Colon (tissue), 2 donors: ENCODE measurements around the gene FGGY.
"Not testable (repeated sequence)": the region's sequence is repeated elsewhere in the genome, so short reads cannot be mapped to it uniquely, and the experiment has no call there.

Experiments used
- FAIRE-seq: peaks from 2 replicates; lab custom pipeline; 2012; peaks lifted over from hg19 to GRCh38; lab: Jason Lieb, UNC
- donor health status: control.
- donor health status: control.

FGGY gene

DNA sequence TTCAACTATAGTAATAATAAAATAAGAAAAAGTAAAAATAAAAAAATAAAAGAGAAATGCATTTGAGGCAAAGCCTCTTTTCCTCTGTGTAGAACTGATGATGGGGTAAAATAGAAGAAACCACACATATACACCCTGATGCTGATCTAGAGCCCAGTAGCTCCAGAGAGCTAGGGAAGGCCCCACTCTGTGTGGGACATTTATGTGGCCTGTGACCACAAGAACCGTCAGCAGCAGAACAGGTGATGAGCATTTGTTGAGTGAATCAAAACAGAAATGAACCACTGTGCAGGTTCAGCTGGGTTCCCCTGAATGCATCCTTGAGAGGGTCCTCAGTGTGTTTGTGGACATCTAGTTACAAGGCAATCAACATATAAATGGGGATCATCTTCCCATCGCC lies 296.0 kb downstream of the FGGY start:
- FAIRE-seq: no peak

DNA sequence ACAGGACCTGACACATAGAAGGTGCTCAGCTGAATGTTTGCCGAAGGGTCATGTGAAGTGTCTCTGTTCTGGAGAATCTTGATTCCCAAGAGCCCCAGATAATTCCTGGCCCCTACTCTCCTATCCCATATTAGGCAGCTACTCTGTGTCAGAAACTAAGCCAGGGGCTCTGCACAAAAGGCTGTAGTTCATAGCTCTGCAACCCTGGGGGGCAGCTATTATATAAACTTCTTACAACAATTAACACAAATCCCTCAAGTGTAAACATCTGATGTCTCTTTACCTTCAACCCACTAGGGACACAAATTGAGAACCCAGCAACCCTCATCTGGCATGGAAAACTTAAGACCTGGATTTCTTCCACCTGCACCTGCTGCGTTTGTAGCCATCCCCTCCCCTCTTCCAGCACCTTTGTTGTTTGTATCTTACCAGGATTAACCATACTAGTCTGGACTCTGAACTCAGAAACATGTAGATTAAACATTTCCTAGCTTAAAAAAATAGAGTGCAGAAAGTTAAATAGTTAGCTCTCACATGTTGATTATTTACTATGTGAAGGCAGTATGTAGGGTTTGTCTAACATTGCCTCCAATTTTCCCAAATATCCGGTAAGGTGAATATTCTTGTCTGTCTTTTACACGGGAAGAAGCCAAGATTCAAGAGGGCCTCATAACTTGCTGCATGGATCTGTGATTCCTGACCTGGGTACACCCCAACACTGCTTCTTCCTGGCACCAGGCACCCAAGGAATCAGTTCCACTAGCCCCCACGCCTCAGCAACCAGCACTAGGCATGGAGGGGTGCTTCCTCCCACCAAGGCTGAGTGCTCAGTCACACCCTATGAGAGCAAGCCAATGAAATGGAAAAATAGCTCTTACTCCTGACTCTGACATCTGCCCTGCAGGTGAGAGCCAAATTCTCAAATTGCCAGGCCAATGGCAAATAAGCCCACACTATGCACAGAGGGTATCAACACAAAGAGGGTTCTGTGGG lies 297.2 kb downstream of the FGGY start:
- FAIRE-seq: no peak

GRCh38 chr1:59595774-59596173 lies 298.9 kb downstream of the FGGY start:
- no peak for FAIRE-seq

DNA sequence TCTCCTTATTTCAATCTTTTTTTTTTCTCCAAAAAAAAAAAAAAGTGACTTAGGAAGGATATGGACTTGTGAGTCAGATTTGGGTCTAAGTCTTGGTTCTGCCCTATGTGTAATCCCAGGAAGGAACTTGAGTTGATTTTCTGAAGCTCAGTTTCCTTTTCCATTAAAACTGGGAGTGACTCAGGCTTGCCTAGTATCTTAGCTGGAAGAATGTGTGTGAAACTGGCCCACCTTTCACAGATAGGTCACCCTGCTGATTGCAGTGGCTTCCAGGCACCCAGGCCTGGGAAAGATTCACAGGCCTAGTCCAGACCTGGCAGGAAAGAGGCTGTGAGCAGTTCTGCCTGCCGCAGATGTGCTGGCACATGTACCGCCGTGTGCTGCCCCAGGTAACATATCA lies 299.5 kb downstream of the FGGY start:
- FAIRE-seq: no peak

- no peak for FAIRE-seq
Measured at GRCh38 chr1:59596956-59597355, 300.1 kb downstream of the FGGY start.

- FAIRE-seq: no peak
Measured at GRCh38 chr1:59597420-59598119, 300.7 kb downstream of the FGGY start.

DNA sequence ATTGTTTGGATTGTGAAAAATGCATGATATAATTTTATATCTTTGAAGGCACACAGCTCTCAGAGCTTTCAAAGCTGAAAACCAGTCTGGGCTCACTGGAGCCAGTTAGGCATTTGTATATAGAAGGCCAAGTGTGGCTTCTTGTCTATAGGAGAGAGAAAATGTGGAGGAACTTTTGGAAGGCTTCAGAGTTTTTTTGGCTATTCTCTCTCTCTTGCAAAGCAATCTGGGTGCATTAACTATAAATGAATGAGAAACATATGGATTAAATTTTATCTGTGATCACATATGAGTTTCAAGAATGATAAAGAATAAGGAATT lies 301.2 kb downstream of the FGGY start:
- FAIRE-seq: no peak

DNA sequence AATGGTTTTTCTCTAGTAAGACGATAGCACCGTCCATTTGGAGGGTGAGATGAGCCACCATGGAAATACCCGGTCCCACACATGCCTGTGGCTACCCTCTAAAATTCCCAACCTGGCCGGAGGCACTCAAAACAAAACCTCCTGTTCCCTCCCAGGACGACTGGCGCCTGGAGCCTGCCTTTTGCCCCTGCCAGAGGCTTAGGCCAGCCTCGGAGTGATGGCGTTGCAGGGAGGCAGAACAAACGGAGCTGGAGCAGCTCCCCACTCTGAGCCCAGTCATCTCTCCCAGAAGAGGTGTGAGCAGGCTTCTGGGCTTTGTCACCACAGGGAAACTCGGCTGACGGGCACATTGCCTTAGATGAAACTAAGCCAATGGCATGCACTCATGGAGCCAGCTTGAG lies 304.1 kb downstream of the FGGY start:
- no peak for FAIRE-seq

GRCh38 chr1:59601811-59602210 lies 304.9 kb downstream of the FGGY start:
- no peak for FAIRE-seq

GRCh38 chr1:59604191-59604590 lies 307.3 kb downstream of the FGGY start:
- FAIRE-seq: no peak

GRCh38 chr1:59605184-59605583 lies 308.3 kb downstream of the FGGY start:
- FAIRE-seq: no peak

- no peak for FAIRE-seq
Measured at GRCh38 chr1:59605761-59606160, 308.9 kb downstream of the FGGY start.

DNA sequence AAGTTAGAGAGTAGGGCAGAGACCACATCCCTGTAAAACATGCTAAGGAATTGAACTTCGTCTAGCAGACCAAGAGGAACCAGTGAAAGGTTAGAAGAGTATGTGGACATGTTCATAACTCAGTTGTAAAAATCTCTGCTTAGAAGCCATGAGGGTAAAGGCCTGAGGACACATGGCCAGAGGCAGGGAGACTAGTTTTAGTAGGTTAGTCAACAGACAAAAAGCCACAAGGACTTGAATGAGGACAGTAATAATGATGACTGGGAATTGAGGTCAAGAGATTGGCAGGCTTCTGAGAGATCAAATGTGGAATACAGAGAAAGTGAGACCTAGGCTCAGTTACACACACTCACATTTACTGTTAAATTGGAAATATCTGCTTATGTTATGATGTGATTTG lies 312.4 kb downstream of the FGGY start:
- FAIRE-seq: no peak

GRCh38 chr1:59610499-59610898 lies 313.6 kb downstream of the FGGY start:
- not testable (repeated sequence) for FAIRE-seq

DNA sequence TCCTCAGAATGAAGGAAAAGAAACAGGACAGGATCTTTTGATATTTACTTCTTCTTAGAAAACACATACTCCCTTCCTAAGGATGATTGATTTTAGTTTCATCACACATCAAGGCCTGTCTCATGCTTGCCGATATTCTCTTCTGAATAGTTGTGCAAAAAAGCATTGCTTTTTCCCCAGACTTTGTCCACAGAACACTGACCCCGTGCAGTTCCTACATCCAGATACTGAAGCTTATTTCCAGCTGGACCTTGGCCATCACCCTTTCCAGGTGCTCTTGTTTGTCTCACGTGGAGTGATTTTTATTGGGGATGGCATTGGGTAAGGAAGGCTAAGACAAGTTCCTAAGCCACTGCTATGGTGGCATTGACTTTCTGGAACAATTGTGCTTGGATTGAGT lies 320.5 kb downstream of the FGGY start:
- no peak for FAIRE-seq

- no peak for FAIRE-seq
Measured at GRCh38 chr1:59619557-59619956, 322.7 kb downstream of the FGGY start.

DNA sequence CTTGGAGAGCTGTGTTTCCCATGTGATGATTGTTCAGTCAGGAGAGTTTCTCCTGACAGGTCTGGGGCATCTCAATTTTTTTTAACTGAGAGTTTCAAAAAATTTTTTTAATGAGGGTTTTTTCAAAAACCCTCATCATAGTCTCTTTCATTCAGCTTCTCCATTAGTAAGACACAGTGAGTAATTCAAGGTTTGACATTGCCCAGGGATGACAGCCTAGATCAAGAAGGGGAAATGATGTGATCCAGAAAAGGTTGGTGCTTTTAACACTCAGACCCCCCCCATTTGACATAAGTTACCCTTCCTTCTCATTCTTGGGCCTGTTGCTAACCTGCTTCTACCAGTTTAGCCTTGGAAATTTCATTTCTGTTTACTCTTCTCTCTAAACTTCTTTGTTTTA lies 328.5 kb downstream of the FGGY start:
- no peak for FAIRE-seq

GRCh38 chr1:59631561-59632255 lies 334.8 kb downstream of the FGGY start:
- FAIRE-seq: no peak

DNA sequence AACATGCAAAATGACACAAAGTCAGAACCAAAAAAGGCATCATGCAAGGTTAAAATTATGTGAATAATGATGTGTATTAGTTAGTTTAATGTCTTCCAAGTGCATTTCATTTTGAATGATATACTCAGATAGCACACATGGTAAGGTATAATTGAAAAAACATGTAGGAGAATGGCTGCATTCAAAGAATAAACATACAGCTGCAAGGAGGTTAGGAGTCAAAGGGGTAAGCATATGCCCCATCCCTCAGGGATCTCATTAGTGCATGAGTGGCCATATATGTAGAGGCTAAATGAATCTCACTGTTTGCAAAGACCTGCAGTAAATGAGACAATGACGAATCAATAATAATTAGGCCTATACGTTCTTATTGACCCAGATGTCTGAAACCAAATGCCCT lies 338.2 kb downstream of the FGGY start:
- no peak for FAIRE-seq

DNA sequence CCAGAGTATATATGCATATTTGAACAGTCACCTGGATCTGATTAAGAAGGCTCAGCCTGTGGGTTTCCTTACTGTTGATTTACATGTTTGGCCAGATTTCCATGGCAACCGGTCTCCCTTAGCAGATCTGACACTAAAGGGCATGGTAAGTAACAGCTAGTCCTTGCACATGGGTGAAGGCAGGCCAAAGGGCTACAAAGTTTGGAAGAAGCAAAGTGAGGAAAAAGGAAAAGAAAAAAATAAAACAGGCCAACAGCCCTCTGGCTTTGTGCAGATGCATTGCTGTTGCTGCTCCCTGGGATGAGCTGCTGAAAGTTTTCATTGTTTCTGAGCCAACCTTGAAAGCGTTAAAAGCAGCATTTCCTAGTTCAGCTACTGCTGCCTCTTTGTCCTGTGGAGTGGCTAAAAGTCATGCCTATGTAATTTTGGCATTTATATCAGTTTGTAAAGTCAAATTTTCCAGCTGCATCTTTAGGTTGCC lies 341.4 kb downstream of the FGGY start:
- no peak for FAIRE-seq

GRCh38 chr1:59639266-59639665 lies 342.4 kb downstream of the FGGY start:
- FAIRE-seq: no peak

GRCh38 chr1:59640851-59641250 lies 344.0 kb downstream of the FGGY start:
- FAIRE-seq: no peak

DNA sequence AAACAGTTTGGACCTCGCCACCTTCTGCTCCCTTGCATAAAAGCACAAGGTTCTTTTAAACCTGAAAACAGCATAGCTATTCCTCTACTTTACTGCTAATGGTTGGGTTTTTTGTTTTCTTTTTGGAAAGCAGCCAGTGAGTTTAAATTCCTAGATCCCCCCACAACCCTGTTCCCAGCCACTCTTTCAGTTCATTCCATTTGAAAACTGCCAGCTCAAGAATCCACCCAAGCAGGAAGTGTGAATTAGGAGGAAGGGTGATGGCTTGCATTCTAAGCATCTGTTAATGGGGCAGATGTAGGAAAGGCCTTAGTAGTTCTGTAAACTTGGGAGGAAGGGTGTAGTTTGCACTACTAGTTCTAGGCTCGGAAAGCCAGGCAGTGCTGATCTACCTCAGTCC lies 344.9 kb downstream of the FGGY start:
- FAIRE-seq: no peak
